A673 (cell line): ENCODE results near the gene YIF1A. TPM values are rescaled to one million over a fixed set of nuclear protein-coding genes. Genes with fewer than 3 reads are reported as not detected.

Experiments used
- BruUV-seq: library from RNA; stranded (reverse); fragments of 400-500 nt; replicated peaks from 2 replicates; lab custom pipeline; 2021; lab: Mats Ljungman, UMichigan
- CTCF ChIA-PET: fragments of 300-600 bp; sonication (Branson Sonifier 250); formaldehyde crosslinking; loops from one replicate; lab custom pipeline; 2022; ENCODE audit warnings: antibody characterized with exemption; lab: Charles Lee
- POLR2A ChIA-PET: fragments of 300-600 bp; sonication (Branson Sonifier 250); formaldehyde crosslinking; loops from one replicate; lab custom pipeline; 2022; ENCODE audit warnings: antibody characterized with exemption; ENCODE audit not compliant: low non-redundant PET; lab: Charles Lee
- DNase-seq: peaks from one replicate; pipeline ENCODE4 v3.0.0-alpha.2; 2015; ENCODE audit warnings: low spot score
- H3K27ac ChIP-seq: fragments of 200-600 bp; sonication (generic); 2 replicates; pipeline ENCODE4 v1.5.1; 2016; ENCODE audit warnings: mixed run types, low read depth, mild to moderate bottlenecking, mixed read lengths, antibody characterized with exemption, low read length; ENCODE audit not compliant: poor library complexity, severe bottlenecking
- H3K27me3 ChIP-seq: fragments of 200-600 bp; sonication (generic); replicated peaks from 2 replicates; pipeline ENCODE4 v1.6.1; 2017; ENCODE audit warnings: mixed run types, low read depth, mild to moderate bottlenecking, mixed read lengths, antibody characterized with exemption, low read length; ENCODE audit not compliant: insufficient read depth, poor library complexity
- H3K36me3 ChIP-seq: fragments of 200-600 bp; sonication (generic); 2 replicates; pipeline ENCODE4 v1.6.1; 2016; ENCODE audit warnings: mixed run types, mild to moderate bottlenecking, mixed read lengths, antibody characterized with exemption, low read length; ENCODE audit not compliant: insufficient read depth, poor library complexity, severe bottlenecking
- H3K4me1 ChIP-seq: fragments of 200-600 bp; sonication (generic); 2 replicates; pipeline ENCODE4 v1.6.1; 2017; ENCODE audit warnings: mixed run types, mild to moderate bottlenecking, mixed read lengths, antibody characterized with exemption, low read length; ENCODE audit not compliant: insufficient read depth, poor library complexity, severe bottlenecking
- H3K4me3 ChIP-seq: fragments of 200-600 bp; sonication (generic); 2 replicates; pipeline ENCODE4 v1.5.1; 2016; ENCODE audit warnings: low read depth, mixed run types, mild to moderate bottlenecking, mixed read lengths, low read length; ENCODE audit not compliant: poor library complexity, severe bottlenecking
- H3K9me3 ChIP-seq: fragments of 200-600 bp; sonication (generic); 2 replicates; pipeline ENCODE4 v1.6.1; 2016; ENCODE audit warnings: mixed run types, low read depth, mild to moderate bottlenecking, mixed read lengths, antibody characterized with exemption, low read length; ENCODE audit not compliant: poor library complexity, severe bottlenecking
- EZH2 ChIP-seq: fragments of 200-600 bp; sonication (generic); IDR thresholded peaks from 2 replicates; pipeline ENCODE4 v1.6.1; 2017; ENCODE audit warnings: borderline replicate concordance, low read depth, mild to moderate bottlenecking, mixed read lengths, antibody characterized with exemption, low read length; ENCODE audit not compliant: poor library complexity, severe bottlenecking
- intact Hi-C: fragments of 100-400 bp; cut with micrococcal nuclease; formaldehyde crosslinking; loops from one replicate; pipeline ENCODE4 v1.10.0; 2022; ENCODE audit not compliant: unreplicated experiment
- total RNA-seq: library from RNA; stranded (reverse); gene quantifications from 2 replicates; pipeline ENCODE4 v1.2.3, GENCODE V29; 2021
- TF ChIP-seq, protein P1 (sequence below): fragments of 300-800, 200-600 bp; sonication (generic); conservative IDR thresholded peaks from 2 replicates; pipeline ENCODE4 v1.5.1; 2017; ENCODE audit warnings: low read depth, mild to moderate bottlenecking, antibody characterized with exemption, low read length, moderate library complexity, mixed read lengths

Gene YIF1A
- total RNA-seq, 1 experiment from 2014 or later, result 125 TPM

DNA sequence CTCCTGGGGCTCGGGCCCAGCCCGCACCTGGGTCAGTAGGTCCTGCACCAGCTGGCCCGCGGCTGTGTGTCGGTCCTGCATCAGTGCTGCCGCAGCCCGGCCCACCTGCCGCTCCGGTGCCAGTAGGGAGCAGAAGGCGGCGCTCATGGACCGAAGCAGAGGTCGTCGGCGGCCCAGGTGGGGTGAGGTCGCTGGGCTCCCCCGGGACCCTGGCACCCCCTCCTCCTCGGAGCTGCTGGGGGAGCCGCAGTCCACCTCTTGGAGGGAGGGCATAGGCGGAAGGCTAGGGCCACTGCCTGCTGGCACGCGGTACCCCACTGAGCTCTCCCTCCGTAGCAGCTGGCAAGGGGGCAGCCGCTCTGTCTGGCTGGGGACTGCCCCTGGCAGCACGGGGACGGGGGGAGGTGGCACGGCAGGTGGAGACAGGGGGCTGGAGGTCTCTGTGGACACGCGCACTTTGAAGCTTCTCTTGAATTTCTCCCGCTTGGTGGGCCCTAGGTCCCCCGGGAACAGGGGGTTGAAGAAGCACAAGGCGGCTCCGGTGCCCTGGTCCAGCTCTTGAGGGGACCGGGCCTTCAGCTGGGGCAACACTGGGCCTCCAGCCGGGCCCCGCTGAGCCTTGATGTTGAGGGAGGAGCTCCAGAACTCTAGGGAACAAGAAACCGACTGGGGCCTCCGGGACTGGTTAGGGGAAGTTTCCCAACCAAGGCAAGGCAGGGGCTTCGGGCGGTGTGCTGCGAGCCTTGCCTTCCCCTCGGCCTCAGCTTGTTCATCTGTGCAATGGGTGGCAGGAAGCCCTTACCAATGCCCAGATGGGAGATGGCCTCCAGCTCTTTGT is 45.9 kb upstream of the YIF1A start:
- H3K4me3 ChIP-seq, result no peak overlapping the region
- TF ChIP-seq, protein P1, sequence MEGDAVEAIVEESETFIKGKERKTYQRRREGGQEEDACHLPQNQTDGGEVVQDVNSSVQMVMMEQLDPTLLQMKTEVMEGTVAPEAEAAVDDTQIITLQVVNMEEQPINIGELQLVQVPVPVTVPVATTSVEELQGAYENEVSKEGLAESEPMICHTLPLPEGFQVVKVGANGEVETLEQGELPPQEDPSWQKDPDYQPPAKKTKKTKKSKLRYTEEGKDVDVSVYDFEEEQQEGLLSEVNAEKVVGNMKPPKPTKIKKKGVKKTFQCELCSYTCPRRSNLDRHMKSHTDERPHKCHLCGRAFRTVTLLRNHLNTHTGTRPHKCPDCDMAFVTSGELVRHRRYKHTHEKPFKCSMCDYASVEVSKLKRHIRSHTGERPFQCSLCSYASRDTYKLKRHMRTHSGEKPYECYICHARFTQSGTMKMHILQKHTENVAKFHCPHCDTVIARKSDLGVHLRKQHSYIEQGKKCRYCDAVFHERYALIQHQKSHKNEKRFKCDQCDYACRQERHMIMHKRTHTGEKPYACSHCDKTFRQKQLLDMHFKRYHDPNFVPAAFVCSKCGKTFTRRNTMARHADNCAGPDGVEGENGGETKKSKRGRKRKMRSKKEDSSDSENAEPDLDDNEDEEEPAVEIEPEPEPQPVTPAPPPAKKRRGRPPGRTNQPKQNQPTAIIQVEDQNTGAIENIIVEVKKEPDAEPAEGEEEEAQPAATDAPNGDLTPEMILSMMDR, result no peak
- no peak for TF ChIP-seq EZH2
- no peaks in the 10 kb centered on the region for H3K9me3 ChIP-seq
- peaks cover 7% of the 10 kb centered on the region for H3K36me3 ChIP-seq
- intact Hi-C loops, result no loop called here
- BruUV-seq, result no TSS peak
- H3K4me1 ChIP-seq, result peaks cover 25% of the 10 kb centered on the region
- H3K27me3 ChIP-seq, result no peaks in the 10 kb centered on the region
- POLR2A ChIA-PET, result no interaction called here
- DNase-seq, result no peak
- peak overlapping the region; percentile 61 for H3K27ac ChIP-seq
- CTCF ChIA-PET, result interaction anchor here (1.0 kb wide), 1 partner anchor 23 kb away, joined by 3 read pairs; no protein-coding TSS in a partner anchor

DNA sequence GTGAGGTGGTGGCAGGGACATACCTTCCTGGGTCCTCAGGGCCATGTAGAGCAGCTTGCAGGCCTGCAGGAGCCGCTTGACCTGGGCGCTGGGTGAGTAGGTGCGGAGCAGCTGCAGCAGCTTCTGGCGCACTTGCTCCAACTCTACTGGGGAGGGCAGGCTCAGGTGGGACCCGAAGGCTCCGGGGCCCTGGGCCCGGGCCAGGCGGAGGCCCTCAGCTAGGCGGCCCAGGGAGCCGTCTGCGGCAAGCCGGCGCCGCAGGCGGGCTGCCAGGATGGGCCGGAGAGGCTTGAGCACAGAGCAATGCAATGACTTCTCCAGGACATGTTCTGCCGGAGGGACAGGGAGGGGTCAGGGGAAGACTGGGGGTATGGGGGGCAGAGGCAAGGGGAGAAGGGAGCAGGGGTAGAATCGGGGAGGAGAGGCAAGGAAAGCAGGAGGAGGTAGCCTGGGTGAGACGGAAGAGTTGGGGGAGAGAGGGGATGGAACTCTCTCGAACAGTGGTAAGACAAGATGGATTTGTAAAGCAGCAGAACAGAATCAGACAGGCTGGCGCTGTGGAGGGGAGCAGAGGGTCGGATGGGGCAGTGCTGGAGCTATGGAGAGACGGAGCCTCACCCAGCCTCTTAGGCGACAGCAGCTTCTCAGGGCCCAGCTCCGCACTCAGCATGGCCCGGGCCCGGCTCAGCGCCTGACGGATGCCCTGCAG is 45.1 kb upstream of the YIF1A start:
- POLR2A ChIA-PET, result no interaction called here
- no peak overlapping the region for H3K4me3 ChIP-seq
- H3K36me3 ChIP-seq, result peaks cover 7% of the 10 kb centered on the region
- intact Hi-C loops, result no loop called here
- H3K27me3 ChIP-seq, result no peaks in the 10 kb centered on the region
- TF ChIP-seq, protein P1, result no peak
- TF ChIP-seq EZH2, result no peak
- no peaks in the 10 kb centered on the region for H3K9me3 ChIP-seq
- CTCF ChIA-PET, result no interaction called here
- no TSS peak for BruUV-seq
- DNase-seq, result no peak
- H3K27ac ChIP-seq, result peak overlapping the region; percentile 25
- H3K4me1 ChIP-seq, result peaks cover 25% of the 10 kb centered on the region

DNA sequence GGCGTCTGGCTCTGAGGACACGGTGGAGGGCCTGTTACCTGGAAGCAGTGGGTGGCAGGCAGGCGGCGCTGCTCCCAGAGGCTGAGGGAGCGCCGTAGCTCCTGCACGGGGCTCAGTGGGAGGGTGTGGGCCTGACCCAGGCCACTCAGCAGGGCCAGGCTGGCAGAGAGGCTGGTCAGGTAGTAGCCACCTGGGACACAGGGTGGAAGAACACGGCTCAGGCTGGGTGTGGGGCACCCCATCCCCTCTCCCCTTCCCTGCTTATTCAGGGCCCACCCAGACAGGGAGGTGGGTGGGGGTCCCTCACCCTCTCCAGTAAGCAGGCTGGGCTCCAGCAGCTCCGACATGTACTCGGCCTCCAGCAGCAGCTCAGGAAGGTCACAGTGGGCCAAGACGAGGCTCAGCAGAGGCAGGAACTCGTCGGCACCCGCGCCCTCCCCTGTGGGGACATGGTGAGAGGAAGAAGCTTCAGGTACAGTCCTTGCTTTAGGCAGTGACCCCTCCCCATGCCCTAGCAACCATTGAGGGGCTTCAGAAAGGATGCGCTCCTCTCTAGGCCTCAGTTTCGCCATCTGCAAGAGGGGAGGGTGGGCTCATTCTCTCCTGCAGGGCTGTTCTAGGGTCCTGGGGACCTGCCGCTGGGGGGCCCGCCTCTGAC is 44.4 kb upstream of the YIF1A start:
- Histone ChIP-seq H3K9me3 (no peaks in the 10 kb centered on the region), H3K27ac (peak overlapping the region; percentile 25), H3K36me3 (peaks cover 7% of the 10 kb centered on the region), H3K27me3 (no peaks in the 10 kb centered on the region), H3K4me3 (no peak overlapping the region), H3K4me1 (peaks cover 29% of the 10 kb centered on the region)
- intact Hi-C loops, result no loop called here
- DNase-seq, result no peak
- no TSS peak for BruUV-seq
- no peak for TF ChIP-seq EZH2
- ChIA-PET CTCF (no interaction called here), POLR2A (no interaction called here)
